Measurements from ENCODE around the gene AKAP11.
"Not testable (repeated sequence)": the region's sequence is repeated elsewhere in the genome, so short reads cannot be mapped to it uniquely, and the experiment has no call there.

The AKAP11 gene

GRCh38 chr13:42272115-42272803, at the start of gene AKAP11:
Gene AKAP11, plus strand, starts transcription at chr13:42272152. Its CDS starts 14,197 bp downstream, at chr13:42286349.
- DNase-seq = no peak

- DNase-seq = no peak
These were observed 48.3 kb upstream of the AKAP11 start for GRCh38 chr13:42223681-42224080.

- no peak for DNase-seq
These were observed 46.9 kb upstream of the AKAP11 start for GRCh38 chr13:42225051-42225450.

- DNase-seq = not testable (repeated sequence)
These were observed 45.2 kb upstream of the AKAP11 start for GRCh38 chr13:42226759-42227158.

- DNase-seq = no peak
These were observed 43.4 kb upstream of the AKAP11 start for GRCh38 chr13:42228527-42228926.

GRCh38 chr13:42229287-42229686, 42.7 kb upstream of the AKAP11 start:
- DNase-seq = no peak

GRCh38 chr13:42232671-42233070, 39.3 kb upstream of the AKAP11 start:
- no peak for DNase-seq

GRCh38 chr13:42233726-42234125, 38.2 kb upstream of the AKAP11 start:
- DNase-seq = no peak

- DNase-seq = no peak
These were observed 32.8 kb upstream of the AKAP11 start for GRCh38 chr13:42239161-42239560.

- DNase-seq = no peak
These were observed 32.3 kb upstream of the AKAP11 start for GRCh38 chr13:42239644-42240043.

GRCh38 chr13:42246541-42246940, 25.4 kb upstream of the AKAP11 start:
- DNase-seq = no peak

GRCh38 chr13:42247883-42248282, 24.1 kb upstream of the AKAP11 start:
- no peak for DNase-seq

GRCh38 chr13:42255886-42256285, 16.1 kb upstream of the AKAP11 start:
- DNase-seq = no peak

GRCh38 chr13:42258747-42259146, 13.2 kb upstream of the AKAP11 start:
- no peak for DNase-seq

GRCh38 chr13:42259515-42259914, 12.4 kb upstream of the AKAP11 start:
- DNase-seq = no peak

GRCh38 chr13:42260903-42261654, 10.9 kb upstream of the AKAP11 start:
- DNase-seq = no peak

- no peak for DNase-seq
These were observed 5.5 kb upstream of the AKAP11 start for GRCh38 chr13:42266473-42266872.

GRCh38 chr13:42270160-42270856, 1.6 kb upstream of the AKAP11 start:
- no peak for DNase-seq

GRCh38 chr13:42270857-42271215, 1.1 kb upstream of the AKAP11 start:
- no peak for DNase-seq

- DNase-seq = peak; percentile 82 to 92
These were observed 426 bp upstream of the AKAP11 start for GRCh38 chr13:42271337-42272114.

- no peak for DNase-seq
These were observed 838 bp downstream of the AKAP11 start for GRCh38 chr13:42272804-42273175.

GRCh38 chr13:42274386-42275097, 2.6 kb downstream of the AKAP11 start:
- no peak for DNase-seq

GRCh38 chr13:42275098-42275471, 3.1 kb downstream of the AKAP11 start:
- no peak for DNase-seq

Data from cerebellar nuclear complex (tissue), 1 donor.